HFF-Myc (cell line): Measurements from ENCODE around the gene TBC1D8B.
A peak's percentile ranks its signal among the peaks of the same experiment; 100 is the strongest.

Experiments
- DNase-seq: peaks from one replicate; pipeline ENCODE4 v3.0.0-alpha.2; 2011; ENCODE audit warnings: low read depth; ENCODE audit errors: extremely low read depth
- H3K4me3 ChIP-seq: replicated peaks from 2 replicates; pipeline ENCODE4 v1.5.1; 2011; ENCODE audit warnings: low read depth, mild to moderate bottlenecking, control low read depth, low read length
- CTCF ChIP-seq: IDR thresholded peaks from 2 replicates; pipeline ENCODE4 v1.5.1; 2012; ENCODE audit warnings: mild to moderate bottlenecking, low read depth, low read length, control low read depth; ENCODE audit errors: missing control alignments

TBC1D8B gene

GRCh38 chrX:106875151-106875550 is 72.7 kb downstream of the TBC1D8B start:
- DNase-seq = no peak
- H3K4me3 ChIP-seq = no peak overlapping the region
- no peak for TF ChIP-seq CTCF

- TF ChIP-seq CTCF = no peak
- no peak for DNase-seq
- no peak overlapping the region for H3K4me3 ChIP-seq
These were observed 87.0 kb downstream of the TBC1D8B start for GRCh38 chrX:106889468-106889867.

GRCh38 chrX:106891762-106892460 is 89.4 kb downstream of the TBC1D8B start:
- TF ChIP-seq CTCF = no peak
- DNase-seq = no peak
- H3K4me3 ChIP-seq = no peak overlapping the region

- DNase-seq = peak; percentile 40
- TF ChIP-seq CTCF = peak; percentile 79
- no peak overlapping the region for H3K4me3 ChIP-seq
These were observed 92.0 kb downstream of the TBC1D8B start for GRCh38 chrX:106894392-106894909.

- peak; percentile 48 for DNase-seq
- H3K4me3 ChIP-seq = no peak overlapping the region
These were observed 92.5 kb downstream of the TBC1D8B start for GRCh38 chrX:106894978-106895452.

GRCh38 chrX:106897259-106897658 is 94.8 kb downstream of the TBC1D8B start:
- DNase-seq = peak; percentile 6
- TF ChIP-seq CTCF = no peak
- no peak overlapping the region for H3K4me3 ChIP-seq

More at GRCh38 chrX:106894978-106895452, 92.5 kb downstream of the TBC1D8B start:
- TF ChIP-seq CTCF = no peak
